Adrenal gland (tissue), 5 donors: Measurements from ENCODE around the gene AKIRIN2.

Experiments
- CTCF ChIP-seq, 6 experiments: fragments of 450-650 bp in 4 of 6; fragments of 200-600 bp in 2 of 6; sonication (generic) in 1 of 6; IDR thresholded peaks; 1 replicate in 5 of 6; 2 replicates in 1 of 6; pipeline versions ENCODE4 v1.5.1 to v1.8.0; 2016 to 2021; ENCODE audit warnings: antibody characterized with exemption in 6 of 6, mild to moderate bottlenecking in 2 of 6, moderate library complexity in 1 of 6
- POLR2A ChIP-seq, 2 donors: fragments of 450-650 bp; IDR thresholded peaks; one replicate each; pipeline ENCODE4 v1.6.1; 2017; ENCODE audit warnings: antibody characterized with exemption in 2 of 2, mild to moderate bottlenecking in 2 of 2, moderate library complexity in 1 of 2
- donor health status: DM: no; HTN: no; CAD: no.

GRCh38 chr6:87710090-87710489 is 8.1 kb upstream of the AKIRIN2 start:
- no peak for TF ChIP-seq POLR2A (IDR thresholded peaks at IDR 0.05)
- TF ChIP-seq CTCF (IDR thresholded peaks at IDR 0.05) = no peak
